Esophagus squamous epithelium (tissue), 5 donors: ENCODE results near the gene PCP4. TPM values are rescaled to one million over a fixed set of nuclear protein-coding genes. Genes with fewer than 3 reads are reported as not detected.

Experiments
- DNase-seq: peaks from one replicate; lab custom pipeline; 2025; lab: John Stamatoyannopoulos, UW
- H3K27ac ChIP-seq, 4 donors: fragments of 200-600 bp; sonication (generic); one replicate each; pipeline ENCODE4 v1.5.1; 2016 to 2019; ENCODE audit warnings: mild to moderate bottlenecking in 1 of 4
- H3K27me3 ChIP-seq, 4 donors: fragments of 200-600 bp; sonication (generic); 1 replicate in 3 of 4; 2 replicates in 1 of 4; pipeline versions ENCODE4 v1.5.1 to v1.6.0; 2017 to 2021; ENCODE audit warnings: antibody characterized with exemption in 1 of 4
- H3K36me3 ChIP-seq, 3 donors: fragments of 200-600 bp; sonication (generic); one replicate each; pipeline ENCODE4 v1.5.1; 2016 to 2019
- H3K4me1 ChIP-seq, 3 donors: fragments of 200-600 bp; sonication (generic); one replicate each; pipeline ENCODE4 v1.5.1; 2017 to 2019
- H3K4me3 ChIP-seq, 4 donors: fragments of 200-600 bp; sonication (generic); 1 replicate in 3 of 4; 2 replicates in 1 of 4; pipeline ENCODE4 v1.5.1; 2016 to 2019; ENCODE audit warnings: mild to moderate bottlenecking in 2 of 4, moderate library complexity in 1 of 4
- H3K9me3 ChIP-seq, 3 donors: fragments of 200-600 bp; sonication (generic); one replicate each; pipeline ENCODE4 v1.5.1; 2016 to 2019
- POLR2A ChIP-seq, 4 donors: fragments of 450-650 bp; IDR thresholded peaks; one replicate each; pipeline ENCODE4 v1.6.1; 2017; ENCODE audit warnings: antibody characterized with exemption in 4 of 4, mild to moderate bottlenecking in 4 of 4, moderate library complexity in 3 of 4
- WGBS, 2 donors: methylation state at CpG; one replicate each; pipeline ENCODE4 v1.1.5; 2018; 5-methylcytosine and 5-hydroxymethylcytosine counted together
- intact Hi-C: fragments of 100-400 bp; cut with DNase I; formaldehyde crosslinking; loops from one replicate; pipeline ENCODE4 v1.15.0; 2022
- total RNA-seq, 4 donors: library from RNA; depleted of rRNA; stranded (reverse); fragments of >200 nt; gene quantifications; one replicate each; pipeline ENCODE4 v1.1.0, GENCODE V29; 2016
- TF ChIP-seq, protein P1 (sequence below), 6 experiments: fragments of 450-650 bp in 4 of 6; fragments of 200-600 bp in 2 of 6; sonication (generic) in 2 of 6; IDR thresholded peaks; one replicate each; pipeline ENCODE4 v1.5.1; 2016 to 2019; ENCODE audit warnings: antibody characterized with exemption in 6 of 6, mild to moderate bottlenecking in 4 of 6, moderate library complexity in 4 of 6
- donor health status: DM: yes; HTN: yes; CAD: no.

The PCP4 gene
- total RNA-seq, result 10 to 100 TPM in 3 of 4 donors, under 1 TPM in 1; 0.83 to 82.4 (median 12.7) TPM

- intact Hi-C loops, result loop anchor here (5.0 kb wide), 1 partner anchor 250 kb away; no protein-coding TSS in a partner anchor
- peak within 1 kb of the TSS; percentile 30 to 78 (median 48) for H3K27ac ChIP-seq
- H3K4me3 ChIP-seq, result peak within 1 kb of the TSS in 3 of 4 donors; percentile 9 to 47 (median 32)
- H3K4me1 ChIP-seq, result no peaks in the 10 kb centered on the region
- no peak for DNase-seq
- no peaks in the 10 kb centered on the region for H3K9me3 ChIP-seq
- 6 to 15% methylated on average over 11 to 12 of the region's 14 CpGs for WGBS, 2 donors
- H3K36me3 ChIP-seq, result no peaks in the 10 kb centered on the region
- peaks cover 0 to 13% (median 0%) of the 10 kb centered on the region in 4 donors for H3K27me3 ChIP-seq
- TF ChIP-seq POLR2A (IDR thresholded peaks at IDR 0.05), result no peak
- TF ChIP-seq, protein P1, sequence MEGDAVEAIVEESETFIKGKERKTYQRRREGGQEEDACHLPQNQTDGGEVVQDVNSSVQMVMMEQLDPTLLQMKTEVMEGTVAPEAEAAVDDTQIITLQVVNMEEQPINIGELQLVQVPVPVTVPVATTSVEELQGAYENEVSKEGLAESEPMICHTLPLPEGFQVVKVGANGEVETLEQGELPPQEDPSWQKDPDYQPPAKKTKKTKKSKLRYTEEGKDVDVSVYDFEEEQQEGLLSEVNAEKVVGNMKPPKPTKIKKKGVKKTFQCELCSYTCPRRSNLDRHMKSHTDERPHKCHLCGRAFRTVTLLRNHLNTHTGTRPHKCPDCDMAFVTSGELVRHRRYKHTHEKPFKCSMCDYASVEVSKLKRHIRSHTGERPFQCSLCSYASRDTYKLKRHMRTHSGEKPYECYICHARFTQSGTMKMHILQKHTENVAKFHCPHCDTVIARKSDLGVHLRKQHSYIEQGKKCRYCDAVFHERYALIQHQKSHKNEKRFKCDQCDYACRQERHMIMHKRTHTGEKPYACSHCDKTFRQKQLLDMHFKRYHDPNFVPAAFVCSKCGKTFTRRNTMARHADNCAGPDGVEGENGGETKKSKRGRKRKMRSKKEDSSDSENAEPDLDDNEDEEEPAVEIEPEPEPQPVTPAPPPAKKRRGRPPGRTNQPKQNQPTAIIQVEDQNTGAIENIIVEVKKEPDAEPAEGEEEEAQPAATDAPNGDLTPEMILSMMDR (IDR thresholded peaks at IDR 0.05), result peak; percentile 34 to 72 (median 66)
These were observed at the start of gene PCP4 for GRCh38 chr21:39867198-39867650. Gene PCP4, plus strand, starts transcription at chr21:39867438. Its CDS starts 64 bp downstream, at chr21:39867502.

DNA sequence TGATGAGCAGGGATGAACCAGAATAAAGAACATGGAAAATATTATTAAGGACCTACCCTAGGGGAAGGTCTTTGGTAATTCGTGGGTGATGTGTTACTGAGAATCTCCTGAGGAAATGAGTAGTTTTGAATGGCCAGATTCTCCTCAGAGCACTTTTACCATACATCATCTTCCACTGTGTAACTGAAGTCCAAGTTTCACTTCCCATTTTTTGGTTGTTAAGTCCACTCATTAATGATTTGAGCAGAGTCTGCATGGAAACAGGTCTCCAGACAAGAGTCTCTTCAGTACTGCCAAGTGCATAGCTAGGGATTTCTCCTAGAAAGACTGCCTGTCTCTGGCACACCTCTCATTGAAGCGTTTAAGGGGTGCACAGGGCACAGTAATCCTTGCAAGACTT lies 48.7 kb upstream of the PCP4 start:
- WGBS, 2 donors, result 53 to 55% methylated on average over 2 of the region's 2 CpGs
- no peak for DNase-seq
- TF ChIP-seq, protein P1 (IDR thresholded peaks at IDR 0.05), result no peak
- no peak for TF ChIP-seq POLR2A (IDR thresholded peaks at IDR 0.05)

DNA sequence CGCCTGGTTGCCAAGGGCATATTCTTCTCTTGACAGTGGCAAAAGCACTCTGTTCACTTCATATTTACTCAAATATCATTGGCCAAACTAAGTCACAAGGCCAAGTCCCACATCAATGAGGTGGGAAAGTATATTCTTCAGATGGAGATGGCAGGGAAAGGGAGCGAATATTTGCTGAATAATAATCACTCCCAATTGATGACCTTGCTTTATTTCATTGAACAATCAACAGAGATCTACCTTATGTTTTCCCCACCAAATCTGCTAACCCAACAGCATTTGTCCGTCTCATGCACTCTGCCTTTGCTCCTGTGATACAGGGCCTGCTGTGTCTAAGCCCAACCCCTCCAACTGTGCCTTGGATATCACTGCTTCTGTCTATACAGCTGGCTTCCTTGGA lies 45.2 kb upstream of the PCP4 start:
- no peaks in the 10 kb centered on the region for H3K27me3 ChIP-seq
- no peaks in the 10 kb centered on the region for H3K4me1 ChIP-seq
- intact Hi-C loops, result no loop called here
- H3K36me3 ChIP-seq, result no peaks in the 10 kb centered on the region
- no peak for DNase-seq
- H3K4me3 ChIP-seq, result no peak overlapping the region
- 65 to 78% methylated on average over 3 of the region's 3 CpGs for WGBS, 2 donors
- H3K27ac ChIP-seq, result no peak overlapping the region
- H3K9me3 ChIP-seq, result no peaks in the 10 kb centered on the region
- TF ChIP-seq, protein P1 (IDR thresholded peaks at IDR 0.05), result no peak
- TF ChIP-seq POLR2A (IDR thresholded peaks at IDR 0.05), result no peak

More for the DNA sequence above, 48.7 kb upstream of the PCP4 start:
- Histone ChIP-seq H3K27ac (no peak overlapping the region), H3K4me3 (no peak overlapping the region), H3K9me3 (no peaks in the 10 kb centered on the region), H3K27me3 (no peaks in the 10 kb centered on the region), H3K4me1 (no peaks in the 10 kb centered on the region), H3K36me3 (no peaks in the 10 kb centered on the region)
- intact Hi-C loops, result no loop called here

DNA sequence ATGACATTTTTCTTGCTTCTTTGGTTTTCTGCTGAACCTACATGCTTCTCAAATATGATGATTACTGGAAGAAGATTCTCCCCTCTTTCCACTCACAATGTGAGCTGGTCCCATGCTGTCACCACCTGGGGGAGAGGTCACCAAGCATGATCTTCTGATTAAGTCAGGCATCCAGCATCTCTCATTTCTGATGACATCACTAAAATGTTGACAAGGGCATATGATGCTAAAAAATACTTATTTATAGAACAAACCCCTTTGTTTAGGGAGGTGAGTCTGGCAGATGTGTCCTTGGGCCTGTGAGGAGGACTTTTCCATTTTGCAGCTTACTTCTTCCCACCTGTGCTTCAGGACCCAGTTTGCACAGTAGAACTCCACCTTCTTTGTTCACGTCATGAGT lies 42.0 kb upstream of the PCP4 start:
- no peak overlapping the region for H3K27ac ChIP-seq
- intact Hi-C loops, result no loop called here
- no peak for DNase-seq
- H3K4me1 ChIP-seq, result no peaks in the 10 kb centered on the region
- H3K9me3 ChIP-seq, result no peaks in the 10 kb centered on the region
- no peaks in the 10 kb centered on the region for H3K27me3 ChIP-seq
- H3K36me3 ChIP-seq, result no peaks in the 10 kb centered on the region
- no peak overlapping the region for H3K4me3 ChIP-seq
- WGBS, 2 donors, result 25 to 35% methylated on average over 1 of the region's 1 CpG
- TF ChIP-seq POLR2A (IDR thresholded peaks at IDR 0.05), result no peak
- TF ChIP-seq, protein P1 (IDR thresholded peaks at IDR 0.05), result no peak

DNA sequence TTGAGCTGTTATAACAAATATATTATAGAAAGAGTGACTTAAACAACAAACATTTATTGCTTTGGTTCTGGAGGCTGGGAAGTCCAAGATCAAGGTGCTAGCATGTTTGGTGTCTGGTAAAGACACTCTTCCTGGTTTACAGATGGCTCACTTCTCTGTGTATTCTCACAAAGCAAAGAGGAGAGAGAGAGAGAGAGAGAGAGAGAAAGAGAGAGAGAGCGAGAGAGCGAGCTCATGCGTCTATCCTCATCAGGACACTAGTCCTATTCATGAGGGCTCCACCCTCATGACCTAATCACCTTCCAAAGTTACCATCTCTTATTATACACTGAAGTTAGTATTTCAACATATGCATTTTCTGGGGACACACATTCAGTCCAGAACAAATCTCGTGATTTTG lies 32.7 kb upstream of the PCP4 start:
- H3K36me3 ChIP-seq, result no peaks in the 10 kb centered on the region
- no peaks in the 10 kb centered on the region for H3K9me3 ChIP-seq
- WGBS, 2 donors, result 42 to 54% methylated on average over 4 of the region's 4 CpGs
- no peak overlapping the region for H3K4me3 ChIP-seq
- H3K4me1 ChIP-seq, result no peaks in the 10 kb centered on the region
- no peak for DNase-seq
- no peaks in the 10 kb centered on the region for H3K27me3 ChIP-seq
- TF ChIP-seq, protein P1 (IDR thresholded peaks at IDR 0.05), result no peak
- TF ChIP-seq POLR2A (IDR thresholded peaks at IDR 0.05), result no peak
- H3K27ac ChIP-seq, result no peak overlapping the region
- intact Hi-C loops, result no loop called here
